Calu3 (cell line): Measurements from ENCODE around the gene CHRM1. TPM values are rescaled to one million over a fixed set of nuclear protein-coding genes. Genes with fewer than 3 reads are reported as not detected.
"Not testable (repeated sequence)": the region's sequence is repeated elsewhere in the genome, so short reads cannot be mapped to it uniquely, and the experiment has no call there.

Experiments
- BruUV-seq: library from RNA; stranded (reverse); fragments of 400-500 nt; replicated peaks from 2 replicates; lab custom pipeline; 2021; lab: Mats Ljungman, UMichigan
- CTCF ChIA-PET: fragments of 300-600 bp; sonication (Branson Sonifier 250); formaldehyde crosslinking; loops from one replicate; lab custom pipeline; 2022; ENCODE audit warnings: antibody characterized with exemption; lab: Charles Lee
- DNase-seq: peaks from one replicate; pipeline ENCODE4 v3.0.0; 2022
- H3K27ac Mint-ChIP-seq: one replicate; pipeline ENCODE4 v1.8.0; 2022; ENCODE audit warnings: mixed read lengths; ENCODE audit not compliant: unreplicated experiment
- H3K27me3 Mint-ChIP-seq: one replicate; pipeline ENCODE4 v1.8.0; 2022; ENCODE audit warnings: mixed read lengths; ENCODE audit not compliant: unreplicated experiment
- H3K36me3 Mint-ChIP-seq: one replicate; pipeline ENCODE4 v1.8.0; 2022; ENCODE audit warnings: mild to moderate bottlenecking, moderate library complexity, mixed read lengths; ENCODE audit not compliant: insufficient read depth, unreplicated experiment
- H3K4me1 Mint-ChIP-seq: one replicate; pipeline ENCODE4 v1.8.0; 2022; ENCODE audit warnings: mild to moderate bottlenecking, low read depth, mixed read lengths; ENCODE audit not compliant: unreplicated experiment
- H3K4me3 Mint-ChIP-seq: one replicate; pipeline ENCODE4 v1.8.0; 2022; ENCODE audit warnings: mild to moderate bottlenecking, low read depth, moderate library complexity, mixed read lengths; ENCODE audit not compliant: unreplicated experiment
- H3K9me3 Mint-ChIP-seq: one replicate; pipeline ENCODE4 v1.8.0; 2022; ENCODE audit warnings: low read depth, mixed read lengths; ENCODE audit not compliant: unreplicated experiment
- intact Hi-C: fragments of 100-400 bp; cut with micrococcal nuclease; formaldehyde crosslinking; loops from one replicate; pipeline ENCODE4 v1.10.0; 2022; ENCODE audit not compliant: unreplicated experiment
- total RNA-seq: library from RNA; stranded (reverse); gene quantifications from 2 replicates; pipeline ENCODE4 v1.2.3, GENCODE V29; 2022
- TF ChIP-seq, protein P1 (sequence below): fragments of 200-600 bp; IDR thresholded peaks from one replicate; pipeline ENCODE4 v1.8.0; 2022; ENCODE audit warnings: antibody characterized with exemption; ENCODE audit not compliant: unreplicated experiment

Gene CHRM1
- total RNA-seq, 1 experiment from 2014 or later = not detected

DNA sequence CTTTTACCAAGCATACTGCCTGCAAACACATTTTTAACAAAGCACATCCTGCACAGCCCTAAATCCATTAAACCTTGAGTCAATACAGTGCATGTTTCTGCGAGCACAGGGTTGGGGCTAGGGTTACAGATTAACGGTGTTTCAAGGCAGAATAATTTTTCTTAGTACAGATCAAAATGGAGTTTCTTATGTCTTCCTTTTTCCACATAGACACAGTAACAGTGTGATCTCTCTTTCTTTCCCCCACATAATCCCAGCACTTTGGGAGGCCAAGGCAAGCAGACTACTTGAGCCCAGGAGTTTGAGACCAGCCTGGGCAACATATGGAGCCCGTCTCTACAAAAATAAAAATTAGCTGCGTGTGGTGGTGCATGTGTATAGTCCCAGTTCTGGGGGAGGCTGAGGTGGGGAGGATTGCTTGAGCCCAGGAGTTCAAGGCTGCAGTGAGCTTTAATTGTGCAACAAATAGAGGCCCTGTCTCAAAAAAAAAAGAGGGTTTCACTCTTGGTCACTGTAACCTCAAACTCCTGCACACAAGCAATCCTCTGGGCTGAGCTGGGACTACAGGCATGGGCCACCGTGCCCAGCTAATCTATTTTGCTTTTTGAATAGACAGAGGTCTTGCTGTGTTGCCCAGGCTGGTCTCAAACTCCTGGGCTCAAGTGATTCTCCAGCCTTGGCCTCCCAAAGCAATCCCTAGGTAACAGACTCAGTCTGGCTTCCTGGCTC, 60.2 kb downstream of the CHRM1 start:
- TF ChIP-seq, protein P1, sequence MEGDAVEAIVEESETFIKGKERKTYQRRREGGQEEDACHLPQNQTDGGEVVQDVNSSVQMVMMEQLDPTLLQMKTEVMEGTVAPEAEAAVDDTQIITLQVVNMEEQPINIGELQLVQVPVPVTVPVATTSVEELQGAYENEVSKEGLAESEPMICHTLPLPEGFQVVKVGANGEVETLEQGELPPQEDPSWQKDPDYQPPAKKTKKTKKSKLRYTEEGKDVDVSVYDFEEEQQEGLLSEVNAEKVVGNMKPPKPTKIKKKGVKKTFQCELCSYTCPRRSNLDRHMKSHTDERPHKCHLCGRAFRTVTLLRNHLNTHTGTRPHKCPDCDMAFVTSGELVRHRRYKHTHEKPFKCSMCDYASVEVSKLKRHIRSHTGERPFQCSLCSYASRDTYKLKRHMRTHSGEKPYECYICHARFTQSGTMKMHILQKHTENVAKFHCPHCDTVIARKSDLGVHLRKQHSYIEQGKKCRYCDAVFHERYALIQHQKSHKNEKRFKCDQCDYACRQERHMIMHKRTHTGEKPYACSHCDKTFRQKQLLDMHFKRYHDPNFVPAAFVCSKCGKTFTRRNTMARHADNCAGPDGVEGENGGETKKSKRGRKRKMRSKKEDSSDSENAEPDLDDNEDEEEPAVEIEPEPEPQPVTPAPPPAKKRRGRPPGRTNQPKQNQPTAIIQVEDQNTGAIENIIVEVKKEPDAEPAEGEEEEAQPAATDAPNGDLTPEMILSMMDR = no peak
- BruUV-seq = no TSS peak
- no peak for DNase-seq
- Mint-ChIP-seq H3K27ac (peak overlapping the region; percentile 12), H3K9me3 (no peaks in the 10 kb centered on the region), H3K27me3 (no peaks in the 10 kb centered on the region), H3K4me1 (peaks cover 30% of the 10 kb centered on the region), H3K36me3 (peaks cover 40% of the 10 kb centered on the region), H3K4me3 (no peak overlapping the region)
- intact Hi-C loops = no loop called here
- CTCF ChIA-PET = interaction anchor here (0.6 to 0.9 kb wide), 4 partner anchors 8 to 119 kb away, joined by 3 to 5 read pairs (median 4); no protein-coding TSS in a partner anchor

DNA sequence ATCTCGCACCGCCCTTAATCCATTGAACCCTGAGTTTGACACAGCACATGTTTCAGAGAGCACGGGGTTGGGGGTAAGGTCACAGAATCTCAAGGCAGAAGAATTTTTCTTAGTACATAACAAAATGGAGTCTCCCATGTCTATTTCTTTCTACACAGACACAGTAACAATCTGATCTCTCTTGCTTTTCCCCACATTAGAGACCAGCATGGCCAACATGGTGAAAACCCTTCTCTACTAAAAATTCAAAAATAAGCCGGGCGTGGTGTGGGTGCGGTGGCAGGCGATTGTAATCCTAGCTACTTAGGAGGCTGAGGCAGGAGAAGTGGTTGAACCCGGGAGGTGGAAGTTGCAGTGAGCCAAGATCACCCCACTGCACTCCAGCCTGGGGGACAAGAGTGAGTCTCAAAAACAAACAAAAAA, 61.9 kb downstream of the CHRM1 start:
- DNase-seq, H3K4me3 Mint-ChIP-seq, H3K27ac Mint-ChIP-seq, intact Hi-C loops, BruUV-seq, CTCF ChIA-PET, H3K27me3 Mint-ChIP-seq, H3K9me3 Mint-ChIP-seq: not testable (repeated sequence)
- H3K36me3 Mint-ChIP-seq = peaks cover 52% of the 10 kb centered on the region
- H3K4me1 Mint-ChIP-seq = peaks cover 23% of the 10 kb centered on the region

Other genes with a start within 250 kb of the CHRM1 start
- 10.4 and 11.4 TPM in 2 replicates for gene UQCC3, start 249.7 kb downstream of the CHRM1 start, total RNA-seq
- 16.4 and 21.3 TPM in 2 replicates for gene LBHD1, start 249.1 kb downstream of the CHRM1 start, total RNA-seq
- 91.9 and 98.7 TPM in 2 replicates for gene UBXN1, start 242.3 kb downstream of the CHRM1 start, total RNA-seq
- gene LRRN4CL, start 231.8 kb downstream of the CHRM1 start, total RNA-seq = 0.71 and 1.5 TPM in 2 replicates
- 71.5 and 88.0 TPM in 2 replicates for gene BSCL2, start 213.9 kb downstream of the CHRM1 start, total RNA-seq
- gene GNG3, start 213.7 kb downstream of the CHRM1 start, total RNA-seq = not detected in 2 replicates
- gene HNRNPUL2, start 193.9 kb downstream of the CHRM1 start, total RNA-seq = 52.6 and 52.7 TPM in 2 replicates
- gene TTC9C, start 192.9 kb downstream of the CHRM1 start, total RNA-seq = 35.5 and 36.7 TPM in 2 replicates
- 9.7 and 10.6 TPM in 2 replicates for gene ZBTB3, start 167.2 kb downstream of the CHRM1 start, total RNA-seq
- gene POLR2G, start 159.8 kb downstream of the CHRM1 start, total RNA-seq = 83.4 and 86.9 TPM in 2 replicates
- gene TAF6L, start 150.0 kb downstream of the CHRM1 start, total RNA-seq = 26.0 and 28.9 TPM in 2 replicates
- 65.6 and 72.3 TPM in 2 replicates for gene TMEM179B, start 134.0 kb downstream of the CHRM1 start, total RNA-seq
- 19.4 and 20.5 TPM in 2 replicates for gene TMEM223, start 129.4 kb downstream of the CHRM1 start, total RNA-seq
- 48.0 and 51.6 TPM in 2 replicates for gene NXF1, start 115.9 kb downstream of the CHRM1 start, total RNA-seq
- 38.3 and 39.2 TPM in 2 replicates for gene STX5, start 89.3 kb downstream of the CHRM1 start, total RNA-seq
- not detected in 2 replicates for gene TEX54, start 88.5 kb downstream of the CHRM1 start, total RNA-seq
- gene WDR74, start 81.8 kb downstream of the CHRM1 start, total RNA-seq = 87.7 and 97.4 TPM in 2 replicates
- gene SLC3A2, start 40.5 kb downstream of the CHRM1 start, total RNA-seq = 410 and 444 TPM in 2 replicates
- gene SLC22A6, start 63.6 kb upstream of the CHRM1 start, total RNA-seq = not detected in 2 replicates
- not detected in 2 replicates for gene SLC22A8, start 94.5 kb upstream of the CHRM1 start, total RNA-seq
- not detected in 2 replicates for gene SLC22A24, start 222.9 kb upstream of the CHRM1 start, total RNA-seq